H9 (cell line): Measurements from ENCODE around the gene WDR91. TPM values are rescaled to one million over a fixed set of nuclear protein-coding genes. Genes with fewer than 3 reads are reported as not detected.

Experiments used
- DNase-seq: peaks from one replicate; pipeline ENCODE4 v3.0.0-alpha.2; 2017
- H2AFZ ChIP-seq: one replicate; pipeline ENCODE4 v1.6.1; 2013; ENCODE audit warnings: mild to moderate bottlenecking, low read length, control low read depth, moderate library complexity
- H2AK5ac ChIP-seq: 2 replicates; pipeline ENCODE4 v1.6.1; 2013; ENCODE audit warnings: low read length, control low read depth, mixed read lengths; ENCODE audit not compliant: insufficient read length
- H2BK120ac ChIP-seq: one replicate; pipeline ENCODE4 v1.6.1; 2013; ENCODE audit warnings: low read depth, mild to moderate bottlenecking, low read length, control low read depth, inconsistent platforms; ENCODE audit not compliant: poor library complexity, severe bottlenecking
- H2BK12ac ChIP-seq: 2 replicates; pipeline ENCODE4 v1.6.1; 2013; ENCODE audit warnings: low read length, control low read depth, mixed read lengths, low read depth; ENCODE audit not compliant: insufficient read length
- H2BK15ac ChIP-seq: 2 replicates; pipeline ENCODE4 v1.6.1; 2013; ENCODE audit warnings: low read depth, low read length, control low read depth
- H2BK20ac ChIP-seq: one replicate; pipeline ENCODE4 v1.6.1; 2013; ENCODE audit warnings: low read depth, mild to moderate bottlenecking, low read length, control low read depth, inconsistent platforms; ENCODE audit not compliant: poor library complexity, severe bottlenecking
- H2BK5ac ChIP-seq: 2 replicates; pipeline ENCODE4 v1.6.1; 2013; ENCODE audit warnings: low read length, control low read depth, mixed read lengths; ENCODE audit not compliant: insufficient read length
- H3K14ac ChIP-seq: 2 replicates; pipeline ENCODE4 v1.6.1; 2013; ENCODE audit warnings: low read length, control low read depth; ENCODE audit not compliant: insufficient read depth
- H3K18ac ChIP-seq: 2 replicates; pipeline ENCODE4 v1.6.1; 2013; ENCODE audit warnings: low read depth, mild to moderate bottlenecking, mixed read lengths, low read length, control low read depth; ENCODE audit not compliant: insufficient read length
- H3K23ac ChIP-seq: 2 replicates; pipeline ENCODE4 v1.6.1; 2013; ENCODE audit warnings: low read length, control low read depth, mixed read lengths, low read depth; ENCODE audit not compliant: insufficient read length
- H3K23me2 ChIP-seq: 2 replicates; pipeline ENCODE4 v1.6.1; 2013; ENCODE audit warnings: low read depth, mild to moderate bottlenecking, mixed read lengths, low read length, control low read depth; ENCODE audit not compliant: insufficient read length, poor library complexity, severe bottlenecking
- H3K27ac ChIP-seq: 2 replicates; pipeline ENCODE4 v1.5.1; 2013; ENCODE audit warnings: low read length, control low read depth, mixed read lengths, low read depth; ENCODE audit not compliant: insufficient read length
- H3K27me3 ChIP-seq: 2 replicates; pipeline ENCODE4 v1.6.1; 2013; ENCODE audit warnings: low read length, control low read depth, inconsistent platforms; ENCODE audit not compliant: insufficient read depth
- H3K4ac ChIP-seq: 2 replicates; pipeline ENCODE4 v1.6.1; 2013; ENCODE audit warnings: low read depth, mild to moderate bottlenecking, control low read depth, inconsistent platforms, low read length, moderate library complexity
- H3K4me1 ChIP-seq: 2 replicates; pipeline ENCODE4 v1.6.1; 2013; ENCODE audit warnings: low read length, control low read depth, inconsistent platforms; ENCODE audit not compliant: insufficient read depth
- H3K4me2 ChIP-seq: 2 replicates; pipeline ENCODE4 v1.6.1; 2013; ENCODE audit warnings: low read length, control low read depth, mixed read lengths; ENCODE audit not compliant: insufficient read length, insufficient read depth
- H3K56ac ChIP-seq: 2 replicates; pipeline ENCODE4 v1.6.1; 2013; ENCODE audit warnings: low read depth, mild to moderate bottlenecking, mixed read lengths, low read length, control low read depth; ENCODE audit not compliant: insufficient read length
- H3K79me1 ChIP-seq: 2 replicates; pipeline ENCODE4 v1.6.1; 2013; ENCODE audit warnings: low read depth, mild to moderate bottlenecking, moderate library complexity, low read length, control low read depth, inconsistent platforms; ENCODE audit not compliant: insufficient read depth, poor library complexity, severe bottlenecking
- H3K79me2 ChIP-seq: 2 replicates; pipeline ENCODE4 v1.6.1; 2013; ENCODE audit warnings: low read length, control low read depth, inconsistent platforms; ENCODE audit not compliant: insufficient read depth
- H3K9ac ChIP-seq: 2 replicates; pipeline ENCODE4 v1.6.1; 2013; ENCODE audit warnings: low read length, control low read depth, mixed read lengths; ENCODE audit not compliant: insufficient read length; ENCODE audit errors: extremely low read depth
- H3K9me3 ChIP-seq: one replicate; pipeline ENCODE4 v1.6.1; 2013; ENCODE audit warnings: low read depth, low read length, inconsistent platforms; ENCODE audit not compliant: control insufficient read depth
- H3T11ph ChIP-seq: one replicate; pipeline ENCODE4 v1.6.1; 2013; ENCODE audit warnings: mild to moderate bottlenecking, low read length, control low read depth, inconsistent platforms
- H4K20me1 ChIP-seq: one replicate; pipeline ENCODE4 v1.6.1; 2013; ENCODE audit not compliant: control insufficient read depth, insufficient read length, insufficient read depth
- H4K5ac ChIP-seq: 2 replicates; pipeline ENCODE4 v1.6.1; 2013; ENCODE audit warnings: low read depth, mild to moderate bottlenecking, mixed read lengths, low read length, control low read depth; ENCODE audit not compliant: insufficient read length
- H4K8ac ChIP-seq: replicated peaks from 2 replicates; pipeline ENCODE4 v1.6.1; 2013; ENCODE audit warnings: low read length, control low read depth, mixed read lengths, low read depth; ENCODE audit not compliant: insufficient read length
- H4K91ac ChIP-seq: 2 replicates; pipeline ENCODE4 v1.6.1; 2013; ENCODE audit warnings: low read depth, mild to moderate bottlenecking, moderate library complexity, mixed read lengths, low read length, control low read depth; ENCODE audit not compliant: insufficient read length
- H3K27ac Mint-ChIP-seq, 3 experiments: 2 replicates in 2 of 3; 3 replicates in 1 of 3; pipeline ENCODE4 v1.8.0; 2020 to 2021; ENCODE audit warnings: mixed read lengths in 3 of 3, mild to moderate bottlenecking in 1 of 3, moderate library complexity in 1 of 3
- H3K27me3 Mint-ChIP-seq: 2 replicates; pipeline ENCODE4 v1.8.0; 2021; ENCODE audit warnings: low read depth, mild to moderate bottlenecking, moderate library complexity, mixed read lengths
- H3K36me3 Mint-ChIP-seq, 3 experiments: 2 replicates in 2 of 3; 3 replicates in 1 of 3; pipeline ENCODE4 v1.8.0; 2020 to 2021; ENCODE audit warnings: low read depth in 3 of 3, mixed read lengths in 3 of 3; ENCODE audit not compliant: insufficient read depth in 1 of 3
- H3K4me1 Mint-ChIP-seq, 2 experiments: 2 replicates each; pipeline ENCODE4 v1.8.0; 2020; ENCODE audit warnings: mixed read lengths in 2 of 2
- H3K4me3 Mint-ChIP-seq, 2 experiments: 2 replicates in 1 of 2; 3 replicates in 1 of 2; pipeline ENCODE4 v1.8.0; 2020 to 2021; ENCODE audit warnings: mild to moderate bottlenecking in 2 of 2, mixed read lengths in 2 of 2, moderate library complexity in 1 of 2
- H3K9me3 Mint-ChIP-seq, 2 experiments: 2 replicates in 1 of 2; 3 replicates in 1 of 2; pipeline ENCODE4 v1.8.0; 2020; ENCODE audit warnings: mild to moderate bottlenecking in 2 of 2, mixed read lengths in 2 of 2, moderate library complexity in 1 of 2
- WGBS: extraction: QIAGEN DNeasy Blood & Tissue Kit; methylation state at CpG from one replicate; pipeline ENCODE4 v1.1.7; 2013; ENCODE audit warnings: missing lambda C conversion rate, low lambda C conversion rate, mixed read lengths; ENCODE audit not compliant: insufficient read length; ENCODE audit errors: extremely low coverage; 5-methylcytosine and 5-hydroxymethylcytosine counted together
- total RNA-seq: library from RNA; stranded (reverse); gene quantifications from 2 replicates; pipeline ENCODE4 v1.2.1, GENCODE V29; 2021
- TF ChIP-seq, protein P1 (sequence below): fragments of 200-600 bp; sonication (generic); conservative IDR thresholded peaks from 3 replicates; pipeline ENCODE4 v1.8.0; 2021; ENCODE audit warnings: antibody characterized with exemption, mild to moderate bottlenecking

WDR91 gene
- total RNA-seq, 1 experiment from 2014 or later, result 9.4 TPM

DNA sequence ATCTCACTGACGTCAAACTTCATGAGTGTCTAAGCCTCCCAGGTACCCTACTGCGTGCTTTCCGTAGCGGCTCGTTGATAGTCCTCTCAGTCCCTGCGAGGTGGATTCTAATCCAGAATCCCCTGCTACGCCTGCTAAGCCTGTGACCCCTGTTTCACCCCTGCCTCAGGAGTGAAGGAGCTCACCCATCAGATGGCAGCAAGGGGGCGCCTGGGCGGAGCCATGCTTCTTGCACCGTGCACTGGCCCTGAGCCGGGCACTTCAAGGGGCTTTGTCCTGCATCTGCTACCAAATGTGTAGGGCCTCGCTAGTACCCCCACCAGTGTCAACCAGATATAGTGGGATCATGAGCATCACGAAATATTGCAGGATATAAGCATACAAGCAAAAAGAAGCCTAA lies 21.4 kb upstream of the WDR91 start:
- H2BK15ac ChIP-seq, result no peak overlapping the region
- no peaks in the 10 kb centered on the region for H3K36me3 Mint-ChIP-seq
- H3K9me3 ChIP-seq, result no peaks in the 10 kb centered on the region
- H3K56ac ChIP-seq, result no peak overlapping the region
- H2BK12ac ChIP-seq, result no peak overlapping the region
- no peak overlapping the region for H3K23ac ChIP-seq
- H3K27me3 Mint-ChIP-seq, result no peaks in the 10 kb centered on the region
- no peaks in the 10 kb centered on the region for H3K4me1 ChIP-seq
- no peak overlapping the region for H4K8ac ChIP-seq
- H3K4me2 ChIP-seq, result no peak overlapping the region
- no peak overlapping the region for H3K4ac ChIP-seq
- DNase-seq, result peak; percentile 71
- H3K79me2 ChIP-seq, result no peaks in the 10 kb centered on the region
- H2BK5ac ChIP-seq, result no peak overlapping the region
- no peak overlapping the region for H3K4me3 Mint-ChIP-seq
- H4K91ac ChIP-seq, result no peak overlapping the region
- no peaks in the 10 kb centered on the region for H3K4me1 Mint-ChIP-seq
- no peak overlapping the region for H2AK5ac ChIP-seq
- H3K18ac ChIP-seq, result no peak overlapping the region
- H3K14ac ChIP-seq, result no peak overlapping the region
- TF ChIP-seq, protein P1, sequence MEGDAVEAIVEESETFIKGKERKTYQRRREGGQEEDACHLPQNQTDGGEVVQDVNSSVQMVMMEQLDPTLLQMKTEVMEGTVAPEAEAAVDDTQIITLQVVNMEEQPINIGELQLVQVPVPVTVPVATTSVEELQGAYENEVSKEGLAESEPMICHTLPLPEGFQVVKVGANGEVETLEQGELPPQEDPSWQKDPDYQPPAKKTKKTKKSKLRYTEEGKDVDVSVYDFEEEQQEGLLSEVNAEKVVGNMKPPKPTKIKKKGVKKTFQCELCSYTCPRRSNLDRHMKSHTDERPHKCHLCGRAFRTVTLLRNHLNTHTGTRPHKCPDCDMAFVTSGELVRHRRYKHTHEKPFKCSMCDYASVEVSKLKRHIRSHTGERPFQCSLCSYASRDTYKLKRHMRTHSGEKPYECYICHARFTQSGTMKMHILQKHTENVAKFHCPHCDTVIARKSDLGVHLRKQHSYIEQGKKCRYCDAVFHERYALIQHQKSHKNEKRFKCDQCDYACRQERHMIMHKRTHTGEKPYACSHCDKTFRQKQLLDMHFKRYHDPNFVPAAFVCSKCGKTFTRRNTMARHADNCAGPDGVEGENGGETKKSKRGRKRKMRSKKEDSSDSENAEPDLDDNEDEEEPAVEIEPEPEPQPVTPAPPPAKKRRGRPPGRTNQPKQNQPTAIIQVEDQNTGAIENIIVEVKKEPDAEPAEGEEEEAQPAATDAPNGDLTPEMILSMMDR, result peak; percentile 68
- H3K79me1 ChIP-seq, result no peaks in the 10 kb centered on the region
- no peak overlapping the region for H3T11ph ChIP-seq
- H2BK120ac ChIP-seq, result no peak overlapping the region
- no peak overlapping the region for H3K27ac ChIP-seq
- H4K5ac ChIP-seq, result no peak overlapping the region
- H2AFZ ChIP-seq, result no peak overlapping the region
- H3K9me3 Mint-ChIP-seq, result no peaks in the 10 kb centered on the region
- no peak overlapping the region for H3K27ac Mint-ChIP-seq
- no peaks in the 10 kb centered on the region for H4K20me1 ChIP-seq
- no CpG with 5 or more reads among the region's 13 CpGs for WGBS
- no peaks in the 10 kb centered on the region for H3K23me2 ChIP-seq
- H3K27me3 ChIP-seq, result no peaks in the 10 kb centered on the region
- H2BK20ac ChIP-seq, result no peak overlapping the region
- no peak overlapping the region for H3K9ac ChIP-seq
